ENCODE results near the gene AKT1S1. TPM values are rescaled to one million over a fixed set of nuclear protein-coding genes. Genes with fewer than 3 reads are reported as not detected.

Gene AKT1S1
- total RNA-seq, 1 experiment from 2014 or later = 81.5 TPM

GRCh38 chr19:49850221-49850486, 27.0 kb downstream of the AKT1S1 start:
- H3K36me3 ChIP-seq (ENCODE audit: insufficient read depth, low read length, poor library complexity, severe bottlenecking) = peaks cover 10% of the 10 kb centered on the region
- TF ChIP-seq EZH2 (IDR thresholded peaks at IDR 0.05; ENCODE audit: borderline replicate concordance, low read depth, low read length, poor library complexity, severe bottlenecking) (no peak), CTCF (conservative IDR thresholded peaks at IDR 0.05; ENCODE audit: low read depth, low read length) (no peak)
- intact Hi-C loops (cut with micrococcal nuclease; ENCODE audit: unreplicated experiment) = loop anchor here (2.0 to 5.0 kb wide), 2 partner anchors 37 to 353 kb away; partner anchors contain the start of genes FUZ and RPS11
- no TSS peak for BruUV-seq (replicated peaks)
- POLR2A ChIA-PET (ENCODE audit: low non-redundant PET) = interaction anchor here (0.9 kb wide), 1 partner anchor 174 kb away, joined by 3 read pairs; no protein-coding TSS in a partner anchor
- DNase-seq (ENCODE audit: low spot score) = no peak
- H3K9me3 ChIP-seq (ENCODE audit: low read depth, low read length, poor library complexity, severe bottlenecking) = peaks cover 9% of the 10 kb centered on the region
- H3K27ac ChIP-seq (ENCODE audit: low read depth, low read length, poor library complexity, severe bottlenecking) = peak overlapping the region; percentile 99
- H3K4me1 ChIP-seq (ENCODE audit: insufficient read depth, low read length, poor library complexity, severe bottlenecking) = peaks cover 19% of the 10 kb centered on the region
- no peaks in the 10 kb centered on the region for H3K27me3 ChIP-seq (replicated peaks; ENCODE audit: insufficient read depth, low read depth, low read length, poor library complexity)
- peak overlapping the region; percentile 74 for H3K4me3 ChIP-seq (ENCODE audit: low read depth, low read length, poor library complexity, severe bottlenecking)
- CTCF ChIA-PET = interaction anchor here (0.6 to 1.1 kb wide), 2 partner anchors 38 to 49 kb away, joined by 3 read pairs; no protein-coding TSS in a partner anchor

GRCh38 chr19:49849433-49850220, 27.5 kb downstream of the AKT1S1 start:
- H3K9me3 ChIP-seq (ENCODE audit: low read depth, low read length, poor library complexity, severe bottlenecking) = peaks cover 9% of the 10 kb centered on the region
- peak overlapping the region; percentile 99 for H3K27ac ChIP-seq (ENCODE audit: low read depth, low read length, poor library complexity, severe bottlenecking)
- TF ChIP-seq EZH2 (IDR thresholded peaks at IDR 0.05; ENCODE audit: borderline replicate concordance, low read depth, low read length, poor library complexity, severe bottlenecking) (no peak), CTCF (conservative IDR thresholded peaks at IDR 0.05; ENCODE audit: low read depth, low read length) (no peak)
- intact Hi-C loops (cut with micrococcal nuclease; ENCODE audit: unreplicated experiment) = loop anchor here (2.0 to 5.0 kb wide), 2 partner anchors 37 to 352 kb away; partner anchors contain the start of genes FUZ and RPS11
- DNase-seq (ENCODE audit: low spot score) = no peak
- TSS peak; percentile 25 for BruUV-seq (replicated peaks)
- H3K4me1 ChIP-seq (ENCODE audit: insufficient read depth, low read length, poor library complexity, severe bottlenecking) = peaks cover 19% of the 10 kb centered on the region
- POLR2A ChIA-PET (ENCODE audit: low non-redundant PET) = no interaction called here
- H3K36me3 ChIP-seq (ENCODE audit: insufficient read depth, low read length, poor library complexity, severe bottlenecking) = peaks cover 6% of the 10 kb centered on the region
- CTCF ChIA-PET = interaction anchor here (0.6 to 1.1 kb wide), 2 partner anchors 37 to 173 kb away, joined by 3 to 4 read pairs; partner anchors contain the start of gene PRMT1
- H3K27me3 ChIP-seq (replicated peaks; ENCODE audit: insufficient read depth, low read depth, low read length, poor library complexity) = no peaks in the 10 kb centered on the region
- no peak overlapping the region for H3K4me3 ChIP-seq (ENCODE audit: low read depth, low read length, poor library complexity, severe bottlenecking)

GRCh38 chr19:49848938-49849337, 28.2 kb downstream of the AKT1S1 start:
- BruUV-seq (replicated peaks) = no TSS peak
- H3K4me1 ChIP-seq (ENCODE audit: insufficient read depth, low read length, poor library complexity, severe bottlenecking) = peaks cover 19% of the 10 kb centered on the region
- intact Hi-C loops (cut with micrococcal nuclease; ENCODE audit: unreplicated experiment) = no loop called here
- ChIA-PET POLR2A (ENCODE audit: low non-redundant PET) (no interaction called here), CTCF (interaction anchor here (0.6 kb wide), 1 partner anchor 172 kb away, joined by 4 read pairs; the partner anchor contains the start of gene PRMT1)
- H3K36me3 ChIP-seq (ENCODE audit: insufficient read depth, low read length, poor library complexity, severe bottlenecking) = peaks cover 6% of the 10 kb centered on the region
- H3K4me3 ChIP-seq (ENCODE audit: low read depth, low read length, poor library complexity, severe bottlenecking) = no peak overlapping the region
- no peak for DNase-seq (ENCODE audit: low spot score)
- no peaks in the 10 kb centered on the region for H3K27me3 ChIP-seq (replicated peaks; ENCODE audit: insufficient read depth, low read depth, low read length, poor library complexity)
- no peak overlapping the region for H3K27ac ChIP-seq (ENCODE audit: low read depth, low read length, poor library complexity, severe bottlenecking)
- TF ChIP-seq EZH2 (IDR thresholded peaks at IDR 0.05; ENCODE audit: borderline replicate concordance, low read depth, low read length, poor library complexity, severe bottlenecking) (no peak), CTCF (conservative IDR thresholded peaks at IDR 0.05; ENCODE audit: low read depth, low read length) (no peak)
- H3K9me3 ChIP-seq (ENCODE audit: low read depth, low read length, poor library complexity, severe bottlenecking) = peaks cover 9% of the 10 kb centered on the region
